OCI-LY1 (cell line): Measurements from ENCODE around the gene YAP1.
A peak's percentile ranks its signal among the peaks of the same experiment; 100 is the strongest.

Source experiments
- H2AFZ ChIP-seq: fragments of 200-600 bp; sonication (generic), shearing (Covaris generic); 2 replicates; pipeline ENCODE4 v1.6.0; 2014; ENCODE audit warnings: antibody characterized with exemption, mild to moderate bottlenecking, low read length
- H3F3A ChIP-seq: fragments of 200-600 bp; sonication (generic), shearing (Covaris generic); 2 replicates; pipeline ENCODE4 v1.6.0; 2014; ENCODE audit warnings: mild to moderate bottlenecking, antibody characterized with exemption, low read length, moderate library complexity; ENCODE audit not compliant: insufficient read depth
- H3K27ac ChIP-seq: fragments of 200-600 bp; sonication (generic); 2 replicates; pipeline ENCODE4 v1.5.1; 2014; ENCODE audit warnings: low read length, mixed run types, mild to moderate bottlenecking, low read depth; ENCODE audit not compliant: poor library complexity, severe bottlenecking
- H3K27me3 ChIP-seq: fragments of 200-600 bp; sonication (generic); 2 replicates; pipeline ENCODE4 v1.6.0; 2014; ENCODE audit warnings: antibody characterized with exemption, mild to moderate bottlenecking, low read length, moderate library complexity; ENCODE audit not compliant: insufficient read depth
- H3K36me3 ChIP-seq: fragments of 200-600 bp; sonication (generic); 2 replicates; pipeline ENCODE4 v1.6.1; 2014; ENCODE audit warnings: mild to moderate bottlenecking, antibody characterized with exemption, low read length, moderate library complexity, mixed read lengths; ENCODE audit not compliant: insufficient read depth
- H3K4me1 ChIP-seq: fragments of 200-600 bp; sonication (generic); 2 replicates; pipeline ENCODE4 v1.5.1; 2014; ENCODE audit warnings: mild to moderate bottlenecking, low read length, moderate library complexity; ENCODE audit not compliant: insufficient read depth, severe bottlenecking
- H3K4me2 ChIP-seq: fragments of 200-600 bp; sonication (generic), shearing (Covaris generic); 2 replicates; pipeline ENCODE4 v1.6.1; 2014; ENCODE audit warnings: low read length
- H3K4me3 ChIP-seq: fragments of 200-600 bp; sonication (generic); 2 replicates; pipeline ENCODE4 v1.5.1; 2014; ENCODE audit warnings: low read length, low read depth, mild to moderate bottlenecking, mixed read lengths; ENCODE audit not compliant: poor library complexity, severe bottlenecking
- H3K79me2 ChIP-seq: fragments of 200-600 bp; shearing (Covaris generic); 2 replicates; pipeline ENCODE4 v1.6.1; 2016; ENCODE audit warnings: mixed run types, low read length, mixed read lengths; ENCODE audit not compliant: insufficient read depth
- H3K9ac ChIP-seq: fragments of 200-600 bp; sonication (generic), shearing (Covaris generic); 2 replicates; pipeline ENCODE4 v1.6.1; 2014; ENCODE audit warnings: mild to moderate bottlenecking, low read length, mixed read lengths
- H3K9me2 ChIP-seq: fragments of 200-600 bp; sonication (generic), shearing (Covaris generic); 2 replicates; pipeline ENCODE4 v1.6.1; 2014; ENCODE audit warnings: low read depth, mild to moderate bottlenecking, low read length, mixed read lengths
- H3K9me3 ChIP-seq: fragments of 200-600 bp; shearing (Covaris generic); 2 replicates; pipeline ENCODE4 v1.6.1; 2014; ENCODE audit warnings: low read length, mixed read lengths
- H4K20me1 ChIP-seq: fragments of 200-600 bp; sonication (generic), shearing (Covaris generic); 2 replicates; pipeline ENCODE4 v1.6.0; 2016; ENCODE audit warnings: mild to moderate bottlenecking, low read length; ENCODE audit not compliant: insufficient read depth
- EZH2 ChIP-seq: fragments of 200-600 bp; sonication (generic), shearing (Covaris generic); IDR thresholded peaks from 2 replicates; pipeline ENCODE4 v1.8.0; 2017; ENCODE audit warnings: borderline replicate concordance, mixed run types, mild to moderate bottlenecking, antibody characterized with exemption, low read length, moderate library complexity, mixed read lengths
- TF ChIP-seq, protein P1 (sequence below): fragments of 200-600 bp; sonication (generic), shearing (Covaris generic); IDR thresholded peaks from 2 replicates; pipeline ENCODE4 v1.5.1; 2017; ENCODE audit warnings: mild to moderate bottlenecking, antibody characterized with exemption, low read length, moderate library complexity, mixed read lengths

The YAP1 gene

DNA sequence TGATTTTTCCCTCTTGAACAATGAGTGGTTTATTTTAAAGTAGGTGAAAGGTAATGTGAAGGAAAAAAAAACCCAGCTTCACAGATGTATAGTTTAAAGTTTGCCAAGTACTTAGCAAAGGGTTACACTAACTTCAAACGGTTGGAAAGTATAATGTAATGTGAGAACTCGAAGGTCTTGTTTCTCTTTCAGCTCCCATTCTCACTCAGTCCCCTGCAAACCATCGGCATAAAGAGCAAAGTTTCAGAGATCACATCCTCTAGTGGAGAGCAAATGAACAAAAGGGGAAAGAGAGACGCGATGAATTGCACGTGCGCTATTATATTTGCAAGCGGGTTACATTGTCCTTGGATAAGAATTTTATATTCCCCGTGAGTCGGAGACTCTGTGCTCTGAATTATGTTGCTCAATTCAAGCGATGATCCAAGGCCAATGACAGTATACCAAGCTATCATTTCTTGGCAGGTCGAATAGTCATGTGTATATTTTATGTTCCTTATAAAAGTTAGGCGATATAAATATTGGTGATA is 169.5 kb downstream of the YAP1 start:
- peak overlapping the region; percentile 17 for H3K4me3 ChIP-seq

DNA sequence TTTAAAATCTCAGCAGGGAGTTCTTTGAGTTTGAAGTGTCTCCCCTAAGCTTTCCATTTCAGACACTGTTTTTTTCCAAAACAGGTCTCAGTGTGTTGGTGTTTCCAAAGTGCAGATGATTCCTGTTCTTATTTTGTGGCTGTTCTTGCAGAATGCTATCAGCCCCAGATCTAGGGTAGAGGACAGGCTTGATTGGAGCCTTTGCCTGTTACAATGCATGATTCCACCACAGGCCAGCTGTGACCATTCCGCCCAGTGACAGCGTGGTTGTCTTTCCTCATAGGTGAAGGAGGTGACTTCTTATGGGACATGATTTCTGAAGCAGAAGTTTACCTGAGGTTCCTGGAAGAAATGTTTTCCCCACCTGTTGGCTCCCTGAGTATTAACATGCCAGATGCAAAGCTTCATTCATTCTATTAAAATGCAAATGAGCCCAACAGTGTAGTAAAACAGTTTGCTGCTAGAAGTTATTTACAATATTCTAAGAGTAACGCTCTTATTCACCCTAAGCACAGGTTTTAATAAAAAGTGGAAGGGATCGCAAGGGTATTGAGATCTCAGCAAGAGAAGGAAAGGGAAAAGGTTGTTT is 170.1 kb downstream of the YAP1 start:
- Histone ChIP-seq H3F3A (no peaks in the 10 kb centered on the region), H3K9me3 (no peaks in the 10 kb centered on the region), H4K20me1 (no peaks in the 10 kb centered on the region), H3K9ac (peak overlapping the region; percentile 3; the same call in 1 of the 2 replicates), H3K4me3 (peak overlapping the region; percentile 17), H3K36me3 (no peaks in the 10 kb centered on the region), H3K9me2 (no peaks in the 10 kb centered on the region), H3K27me3 (no peaks in the 10 kb centered on the region), H3K4me2 (peak overlapping the region; percentile 44), H2AFZ (no peak overlapping the region), H3K27ac (peak overlapping the region; percentile 46), H3K4me1 (peaks cover 24% of the 10 kb centered on the region), H3K79me2 (no peaks in the 10 kb centered on the region)
- TF ChIP-seq EZH2, result no peak
- TF ChIP-seq, protein P1, sequence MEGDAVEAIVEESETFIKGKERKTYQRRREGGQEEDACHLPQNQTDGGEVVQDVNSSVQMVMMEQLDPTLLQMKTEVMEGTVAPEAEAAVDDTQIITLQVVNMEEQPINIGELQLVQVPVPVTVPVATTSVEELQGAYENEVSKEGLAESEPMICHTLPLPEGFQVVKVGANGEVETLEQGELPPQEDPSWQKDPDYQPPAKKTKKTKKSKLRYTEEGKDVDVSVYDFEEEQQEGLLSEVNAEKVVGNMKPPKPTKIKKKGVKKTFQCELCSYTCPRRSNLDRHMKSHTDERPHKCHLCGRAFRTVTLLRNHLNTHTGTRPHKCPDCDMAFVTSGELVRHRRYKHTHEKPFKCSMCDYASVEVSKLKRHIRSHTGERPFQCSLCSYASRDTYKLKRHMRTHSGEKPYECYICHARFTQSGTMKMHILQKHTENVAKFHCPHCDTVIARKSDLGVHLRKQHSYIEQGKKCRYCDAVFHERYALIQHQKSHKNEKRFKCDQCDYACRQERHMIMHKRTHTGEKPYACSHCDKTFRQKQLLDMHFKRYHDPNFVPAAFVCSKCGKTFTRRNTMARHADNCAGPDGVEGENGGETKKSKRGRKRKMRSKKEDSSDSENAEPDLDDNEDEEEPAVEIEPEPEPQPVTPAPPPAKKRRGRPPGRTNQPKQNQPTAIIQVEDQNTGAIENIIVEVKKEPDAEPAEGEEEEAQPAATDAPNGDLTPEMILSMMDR, result no peak

More for the DNA sequence above, 169.5 kb downstream of the YAP1 start:
- peaks cover 24% of the 10 kb centered on the region for H3K4me1 ChIP-seq
- peak overlapping the region; percentile 3; the same call in 1 of the 2 replicates for H3K9ac ChIP-seq
- H3K27ac ChIP-seq, result peak overlapping the region; percentile 46
- H3K4me2 ChIP-seq, result peak overlapping the region; percentile 44
- no peaks in the 10 kb centered on the region; the same call in 1 of the 2 replicates for H3K36me3 ChIP-seq
- no peaks in the 10 kb centered on the region for H3F3A ChIP-seq
- H3K79me2 ChIP-seq, result no peaks in the 10 kb centered on the region
- no peak overlapping the region for H2AFZ ChIP-seq
- no peaks in the 10 kb centered on the region for H3K27me3 ChIP-seq
- no peaks in the 10 kb centered on the region for H3K9me3 ChIP-seq
- no peaks in the 10 kb centered on the region for H4K20me1 ChIP-seq
- TF ChIP-seq, protein P1, result peak; percentile 39; the same call in 1 of the 2 replicates
- no peak for TF ChIP-seq EZH2
- H3K9me2 ChIP-seq, result no peaks in the 10 kb centered on the region
